ENCODE measurements around the gene DSG2.
"Not testable (repeated sequence)": the region's sequence is repeated elsewhere in the genome, so short reads cannot be mapped to it uniquely, and the experiment has no call there.

Gene DSG2

GRCh38 chr18:31500051-31500688, 2.2 kb downstream of the DSG2 start:
- no peak for DNase-seq

GRCh38 chr18:31503011-31503410, 5.0 kb downstream of the DSG2 start:
- no peak for DNase-seq

- no peak for DNase-seq
Observed at GRCh38 chr18:31504455-31505147, 6.6 kb downstream of the DSG2 start.

GRCh38 chr18:31505156-31505555, 7.2 kb downstream of the DSG2 start:
- no peak for DNase-seq

- DNase-seq, result no peak
Observed at GRCh38 chr18:31506024-31506742, 8.2 kb downstream of the DSG2 start.

GRCh38 chr18:31507124-31507523, 9.1 kb downstream of the DSG2 start:
- not testable (repeated sequence) for DNase-seq

- DNase-seq, result no peak
Observed at GRCh38 chr18:31508781-31509180, 10.8 kb downstream of the DSG2 start.

GRCh38 chr18:31509571-31509970, 11.6 kb downstream of the DSG2 start:
- no peak for DNase-seq

GRCh38 chr18:31510319-31510718, 12.3 kb downstream of the DSG2 start:
- no peak for DNase-seq

- no peak for DNase-seq
Observed at GRCh38 chr18:31511098-31511497, 13.1 kb downstream of the DSG2 start.

- DNase-seq, result no peak
Observed at GRCh38 chr18:31512203-31512764, 14.3 kb downstream of the DSG2 start.

- DNase-seq, result no peak
Observed at GRCh38 chr18:31513189-31513935, 15.4 kb downstream of the DSG2 start.

- DNase-seq, result no peak
Observed at GRCh38 chr18:31516437-31516836, 18.5 kb downstream of the DSG2 start.

- no peak for DNase-seq
Observed at GRCh38 chr18:31526374-31526773, 28.4 kb downstream of the DSG2 start.

- no peak for DNase-seq
Observed at GRCh38 chr18:31533236-31533635, 35.3 kb downstream of the DSG2 start.

- no peak for DNase-seq
Observed at GRCh38 chr18:31538837-31539236, 40.9 kb downstream of the DSG2 start.

GRCh38 chr18:31546476-31546875, 48.5 kb downstream of the DSG2 start:
- DNase-seq, result no peak

- no peak for DNase-seq
Observed at GRCh38 chr18:31548853-31549252, 50.9 kb downstream of the DSG2 start.

- DNase-seq, result no peak
Observed at GRCh38 chr18:31549416-31549815, 51.4 kb downstream of the DSG2 start.

- no peak for DNase-seq
Observed at GRCh38 chr18:31551883-31552282, 53.9 kb downstream of the DSG2 start.

- DNase-seq, result no peak
Observed at GRCh38 chr18:31553800-31554199, 55.8 kb downstream of the DSG2 start.

- no peak for DNase-seq
Observed at GRCh38 chr18:31554776-31555175, 56.8 kb downstream of the DSG2 start.
